HG03159 (cell line): ENCODE data around the gene SST.

ENCODE experiments used
- ATAC-seq: cut with Tn5 transposase; IDR thresholded peaks from one replicate; pipeline ENCODE4 v1.9.1; 2021; ENCODE audit warnings: mild to moderate bottlenecking, moderate library complexity; ENCODE audit not compliant: unreplicated experiment

Gene SST

DNA sequence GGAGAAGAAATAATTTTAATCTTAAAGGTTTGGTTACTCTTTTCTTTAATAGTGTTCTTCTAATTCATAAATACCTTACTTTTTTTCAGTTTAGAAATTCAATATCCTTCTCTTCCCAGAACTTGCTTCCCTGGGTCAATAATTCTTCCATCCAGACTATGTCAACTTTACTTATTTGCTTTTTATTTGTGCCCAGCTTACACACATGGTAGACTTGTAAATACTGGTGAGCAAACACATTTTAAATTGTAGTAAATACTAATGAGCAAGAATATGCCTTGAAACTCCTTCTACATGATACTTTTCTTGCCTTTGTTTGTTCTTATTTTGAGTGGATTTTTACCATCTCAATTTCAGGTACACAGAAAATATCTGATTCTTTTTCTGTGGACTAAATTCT, 33.7 kb downstream of the SST start:
- ATAC-seq, result no peak

GRCh38 chr3:187630404-187630803, 39.8 kb downstream of the SST start:
- no peak for ATAC-seq

DNA sequence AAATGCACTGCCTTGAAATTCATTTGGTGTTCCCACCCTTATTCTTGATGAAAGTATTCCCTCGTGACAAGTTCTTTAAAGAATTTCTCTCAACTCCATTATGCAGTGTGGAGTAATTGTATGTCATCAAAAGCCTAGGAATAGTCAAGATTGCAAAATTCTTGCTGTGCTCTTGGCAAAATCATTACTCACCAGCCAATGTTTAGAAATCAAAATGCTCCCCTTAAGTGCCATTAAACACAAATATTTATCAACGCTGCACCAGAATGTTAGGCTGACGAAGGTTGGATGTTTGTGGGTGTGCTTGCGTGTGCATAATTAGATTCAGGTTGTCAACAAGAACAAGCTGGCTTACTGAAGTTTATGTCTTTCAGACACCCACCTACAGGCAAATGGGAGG, 40.5 kb downstream of the SST start:
- no peak for ATAC-seq

GRCh38 chr3:187628169-187628568, 42.0 kb downstream of the SST start:
- no peak for ATAC-seq

GRCh38 chr3:187626581-187626980, 43.6 kb downstream of the SST start:
- no peak for ATAC-seq

DNA sequence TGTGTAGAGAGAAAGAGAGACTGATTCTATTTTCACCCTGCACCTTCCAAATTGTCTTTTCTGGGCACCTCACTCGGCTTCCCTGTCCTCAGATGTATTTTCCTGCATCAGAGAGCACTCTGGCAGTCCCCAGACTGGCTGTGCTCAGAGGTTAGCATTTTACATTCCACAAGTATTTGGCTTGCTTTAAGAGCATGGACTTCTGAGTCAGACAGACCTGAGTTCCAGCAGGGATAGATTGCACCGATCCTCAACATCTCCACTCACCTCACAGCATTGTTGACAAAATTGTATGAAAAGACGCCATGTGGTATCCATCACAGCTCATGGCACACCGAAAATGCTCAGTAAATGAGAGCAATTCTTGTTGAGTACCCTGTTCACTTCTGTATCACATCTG, 45.6 kb downstream of the SST start:
- ATAC-seq, result no peak

- ATAC-seq, result no peak
These were observed 46.8 kb downstream of the SST start for GRCh38 chr3:187623285-187623814.

- no peak for ATAC-seq
These were observed 48.3 kb downstream of the SST start for GRCh38 chr3:187621881-187622280.

DNA sequence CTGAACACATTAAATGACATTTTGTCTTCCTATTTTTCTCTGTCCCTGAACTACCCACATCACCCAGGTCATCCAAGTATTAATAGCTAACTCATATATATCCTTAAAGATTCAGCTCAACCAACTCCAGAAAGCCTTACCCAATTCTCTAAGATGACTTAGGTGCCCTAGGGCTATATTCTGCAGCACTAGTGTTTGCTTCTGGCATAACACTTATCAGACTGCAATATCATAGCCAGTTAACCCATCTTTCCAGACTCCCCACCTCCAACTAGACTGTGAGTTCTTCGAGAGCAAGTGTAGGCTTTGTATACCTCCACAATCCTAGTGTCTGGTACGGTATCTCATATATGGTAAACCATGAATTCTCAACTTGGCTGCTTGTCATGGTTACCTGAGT, 50.7 kb downstream of the SST start:
- no peak for ATAC-seq
